AG04450 (cell line): ENCODE data around the gene UNC79. TPM values are rescaled to one million over a fixed set of nuclear protein-coding genes. Genes with fewer than 3 reads are reported as not detected.

Source experiments
- CTCF ChIA-PET: fragments of 300-600, 350-600 bp; formaldehyde crosslinking; extraction: SDS; loops from one replicate; lab custom pipeline; 2022; ENCODE audit warnings: antibody characterized with exemption, inconsistent platforms; lab: Charles Lee
- POLR2A ChIA-PET: fragments of 350-600 bp; formaldehyde crosslinking; extraction: SDS; loops from one replicate; lab custom pipeline; 2021; ENCODE audit warnings: antibody characterized with exemption, inconsistent platforms; lab: Yijun Ruan, JAX
- DNase-seq: peaks from one replicate; pipeline ENCODE4 v3.0.0-alpha.2; 2011; ENCODE audit warnings: low read depth, low spot score
- H3K27ac ChIP-seq: one replicate; pipeline ENCODE4 v1.5.1; 2012; ENCODE audit warnings: low read depth, low read length, control low read depth
- H3K27me3 ChIP-seq: one replicate; pipeline ENCODE4 v1.6.0; 2012; ENCODE audit warnings: low read length; ENCODE audit not compliant: control insufficient read depth, insufficient read depth
- H3K4me3 ChIP-seq: 2 replicates; pipeline ENCODE4 v1.5.1; 2011; ENCODE audit warnings: mild to moderate bottlenecking, low read depth, low read length, control low read depth
- H3K9me3 ChIP-seq: 2 replicates; pipeline ENCODE4 v1.5.1; 2012; ENCODE audit warnings: low read length; ENCODE audit not compliant: control insufficient read depth, insufficient read depth
- polyA plus RNA-seq: library from polyadenylated mRNA; depleted of rRNA; stranded (reverse); fragments of >200 nt; gene quantifications from 2 replicates; pipeline ENCODE4 v1.2.3, GENCODE V29; 2011
- TF ChIP-seq, protein P1 (sequence below): IDR thresholded peaks from 2 replicates; pipeline ENCODE4 v1.5.1; 2011; ENCODE audit warnings: low read depth, low read length, control low read depth, inconsistent platforms

The UNC79 gene
- polyA plus RNA-seq, 1 experiment: 0.02 TPM

DNA sequence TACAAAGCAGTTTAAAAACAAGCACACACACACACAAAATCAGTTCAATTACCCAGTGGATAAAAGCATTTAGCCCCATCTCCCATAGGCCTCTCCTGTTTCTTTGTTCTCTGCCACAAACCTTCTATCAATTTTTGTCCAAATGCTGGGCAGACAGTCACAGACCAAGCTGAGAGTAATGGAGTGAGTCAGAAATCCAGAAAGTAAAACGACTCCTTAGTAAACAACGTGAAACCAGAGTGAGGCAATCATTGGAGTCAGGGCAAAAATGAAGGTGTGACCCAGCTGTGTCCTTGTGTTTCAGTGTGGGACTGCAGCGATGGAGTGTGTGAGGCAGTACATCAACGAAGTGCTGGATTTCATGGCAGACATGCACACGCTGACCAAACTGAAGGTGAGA, 255.5 kb downstream of the UNC79 start:
- POLR2A ChIA-PET: no interaction called here
- TF ChIP-seq, protein P1, sequence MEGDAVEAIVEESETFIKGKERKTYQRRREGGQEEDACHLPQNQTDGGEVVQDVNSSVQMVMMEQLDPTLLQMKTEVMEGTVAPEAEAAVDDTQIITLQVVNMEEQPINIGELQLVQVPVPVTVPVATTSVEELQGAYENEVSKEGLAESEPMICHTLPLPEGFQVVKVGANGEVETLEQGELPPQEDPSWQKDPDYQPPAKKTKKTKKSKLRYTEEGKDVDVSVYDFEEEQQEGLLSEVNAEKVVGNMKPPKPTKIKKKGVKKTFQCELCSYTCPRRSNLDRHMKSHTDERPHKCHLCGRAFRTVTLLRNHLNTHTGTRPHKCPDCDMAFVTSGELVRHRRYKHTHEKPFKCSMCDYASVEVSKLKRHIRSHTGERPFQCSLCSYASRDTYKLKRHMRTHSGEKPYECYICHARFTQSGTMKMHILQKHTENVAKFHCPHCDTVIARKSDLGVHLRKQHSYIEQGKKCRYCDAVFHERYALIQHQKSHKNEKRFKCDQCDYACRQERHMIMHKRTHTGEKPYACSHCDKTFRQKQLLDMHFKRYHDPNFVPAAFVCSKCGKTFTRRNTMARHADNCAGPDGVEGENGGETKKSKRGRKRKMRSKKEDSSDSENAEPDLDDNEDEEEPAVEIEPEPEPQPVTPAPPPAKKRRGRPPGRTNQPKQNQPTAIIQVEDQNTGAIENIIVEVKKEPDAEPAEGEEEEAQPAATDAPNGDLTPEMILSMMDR: no peak
- CTCF ChIA-PET: no interaction called here
- H3K27me3 ChIP-seq: peaks cover 2% of the 10 kb centered on the region
- DNase-seq: no peak
- no peak overlapping the region for H3K4me3 ChIP-seq
- H3K27ac ChIP-seq: no peak overlapping the region
- H3K9me3 ChIP-seq: no peaks in the 10 kb centered on the region

DNA sequence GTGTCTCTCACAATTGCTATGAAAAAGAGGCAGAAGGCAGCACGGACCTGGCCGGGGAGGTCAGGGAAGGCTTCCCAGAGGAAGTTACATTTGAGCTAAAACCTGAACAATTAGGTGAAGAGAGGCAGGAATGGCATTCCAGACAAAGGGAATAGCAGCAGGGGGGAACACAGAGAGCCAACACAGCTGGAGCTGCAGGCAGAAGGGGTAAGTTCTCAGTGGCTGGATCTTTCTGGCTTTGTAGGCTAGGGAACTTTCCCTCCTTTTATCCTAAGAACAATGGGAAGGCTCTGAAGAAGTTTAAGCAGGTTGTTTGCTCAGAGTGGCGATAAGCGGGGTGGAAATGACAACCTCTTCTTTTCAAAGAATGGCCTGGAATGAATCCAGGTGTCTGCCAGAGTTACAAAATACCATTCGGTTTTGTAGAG, 257.5 kb downstream of the UNC79 start:
- no peak for DNase-seq
- H3K27ac ChIP-seq: no peak overlapping the region
- ChIA-PET CTCF (no interaction called here), POLR2A (no interaction called here)
- H3K27me3 ChIP-seq: peaks cover 2% of the 10 kb centered on the region
- TF ChIP-seq, protein P1: no peak
- H3K4me3 ChIP-seq: no peak overlapping the region
- H3K9me3 ChIP-seq: no peaks in the 10 kb centered on the region

DNA sequence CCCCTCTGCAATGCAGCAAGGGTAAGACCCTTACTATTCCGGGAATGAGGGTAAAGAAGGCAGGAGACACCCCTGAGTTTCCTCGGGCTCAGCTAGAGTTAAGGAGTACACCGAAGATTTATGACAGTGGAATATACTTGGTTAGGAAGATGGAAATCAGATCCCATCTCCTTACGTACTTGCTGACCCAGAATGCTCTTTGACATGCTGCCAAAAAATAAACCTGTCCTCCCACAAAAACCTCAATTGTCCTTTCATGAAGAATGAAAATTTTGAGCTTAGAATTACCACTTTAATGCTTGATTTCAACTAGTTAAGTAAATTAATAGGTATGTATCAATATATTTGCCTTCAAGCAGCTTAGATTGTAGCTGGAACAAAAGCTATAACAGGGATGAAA, 258.1 kb downstream of the UNC79 start:
- no peak for DNase-seq
- ChIA-PET POLR2A (no interaction called here), CTCF (no interaction called here)
- Histone ChIP-seq H3K27me3 (peaks cover 2% of the 10 kb centered on the region), H3K9me3 (no peaks in the 10 kb centered on the region), H3K27ac (no peak overlapping the region), H3K4me3 (no peak overlapping the region)
- TF ChIP-seq, protein P1: no peak

DNA sequence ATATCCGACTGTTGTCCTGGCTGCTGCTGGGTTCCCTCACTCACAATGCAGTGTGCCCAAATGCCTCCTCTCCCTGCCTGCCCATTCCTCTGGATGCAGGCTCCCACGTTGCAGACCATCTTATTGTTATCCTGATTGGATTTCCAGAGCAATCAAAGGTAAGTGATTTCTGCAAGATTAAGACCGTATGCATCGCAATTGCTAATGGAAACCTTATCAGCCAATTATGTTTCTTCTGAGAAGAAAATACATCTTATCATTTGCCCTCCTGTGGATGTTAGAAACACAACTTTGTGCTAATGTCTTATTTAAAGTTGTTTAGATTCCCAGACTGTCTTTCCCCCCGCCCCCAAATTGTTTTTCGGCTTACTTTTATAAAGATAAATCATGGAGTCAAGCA, 259.4 kb downstream of the UNC79 start:
- TF ChIP-seq, protein P1: no peak
- ChIA-PET CTCF (no interaction called here), POLR2A (no interaction called here)
- Histone ChIP-seq H3K9me3 (no peaks in the 10 kb centered on the region), H3K27me3 (peaks cover 2% of the 10 kb centered on the region), H3K27ac (no peak overlapping the region), H3K4me3 (no peak overlapping the region)
- DNase-seq: no peak

DNA sequence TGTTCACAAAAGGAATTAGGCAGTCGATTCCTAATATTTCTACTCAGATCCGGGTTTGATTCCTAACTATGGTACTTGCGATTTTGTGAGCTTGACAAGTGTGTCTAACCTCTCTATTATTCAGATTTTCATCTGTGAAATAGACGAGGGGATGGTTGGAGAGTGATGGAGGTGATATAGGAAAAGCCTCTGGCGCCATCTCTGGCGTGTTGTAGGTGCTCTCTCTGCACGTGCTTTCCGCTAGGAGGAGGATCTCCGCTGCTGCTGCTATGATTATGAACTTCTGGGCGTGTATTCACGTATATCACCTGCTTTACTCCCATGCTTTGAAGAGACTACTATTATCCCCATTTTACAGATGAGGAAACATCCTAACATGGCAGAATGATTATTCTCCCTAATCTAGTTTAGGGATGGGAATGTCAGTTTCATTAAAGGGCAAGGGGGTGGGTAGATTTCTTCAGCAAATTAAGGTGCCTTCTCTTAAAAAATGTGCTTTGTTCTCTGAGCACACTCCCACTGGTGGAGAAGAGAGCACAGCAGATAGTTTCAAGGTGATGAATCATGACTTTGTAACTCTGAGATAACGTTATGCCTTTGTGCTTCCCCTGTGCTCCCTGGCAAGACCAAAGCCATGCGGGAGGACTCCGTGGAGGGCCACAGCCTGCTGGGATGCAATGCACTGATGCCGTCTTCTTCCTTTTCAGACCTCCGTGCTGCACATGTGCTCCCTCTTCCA, 260.5 kb downstream of the UNC79 start:
- CTCF ChIA-PET: no interaction called here
- Histone ChIP-seq H3K27me3 (peaks cover 2% of the 10 kb centered on the region), H3K9me3 (no peaks in the 10 kb centered on the region), H3K4me3 (no peak overlapping the region), H3K27ac (no peak overlapping the region)
- POLR2A ChIA-PET: no interaction called here
- TF ChIP-seq, protein P1: no peak
- no peak for DNase-seq
